Right renal pelvis (tissue), 4 donors: ENCODE data around the gene TMEM229B. TPM values are rescaled to one million over a fixed set of nuclear protein-coding genes. Genes with fewer than 3 reads are reported as not detected.

Source experiments
- DNase-seq, 4 donors: peaks; one replicate each; pipeline ENCODE4 v3.0.0-alpha.2; 2013; ENCODE audit warnings: low read depth in 4 of 4, low spot score in 3 of 4, missing footprints in 1 of 4
- polyA plus RNA-seq, 4 donors: library from polyadenylated mRNA; unstranded; fragments of 120-200 nt; gene quantifications; one replicate each; pipeline ENCODE4 v1.2.1, GENCODE V29; 2013; ENCODE audit not compliant: insufficient read length in 4 of 4

TMEM229B gene
- 1 to 10 TPM; 2.5 to 3.9 (median 2.8) TPM for polyA plus RNA-seq

GRCh38 chr14:67487937-67488893, at the start of gene TMEM229B:
TSS of gene TMEM229B (minus strand) at chr14:67488721. CDS start at chr14:67473923, 14,798 bp downstream.
- DNase-seq: no peak

- DNase-seq: no peak
These were observed 49.2 kb upstream of the TMEM229B start for GRCh38 chr14:67537736-67538135.

- no peak for DNase-seq
These were observed 47.6 kb upstream of the TMEM229B start for GRCh38 chr14:67536087-67536486.

- no peak for DNase-seq
These were observed 45.2 kb upstream of the TMEM229B start for GRCh38 chr14:67533754-67534085.

- DNase-seq: peak in 2 of 4 donors; percentile 50 to 65
These were observed 44.7 kb upstream of the TMEM229B start, which contains the start of gene PLEKHH1 for GRCh38 chr14:67532998-67533753. TSS of gene PLEKHH1 (plus strand) at chr14:67533290. CDS start at chr14:67541868, 8,578 bp downstream.

GRCh38 chr14:67532606-67532997, 44.1 kb upstream of the TMEM229B start:
- no peak for DNase-seq

- no peak for DNase-seq
These were observed 41.7 kb upstream of the TMEM229B start for GRCh38 chr14:67529947-67530935.

- DNase-seq: no peak
These were observed 39.8 kb upstream of the TMEM229B start for GRCh38 chr14:67528276-67528675.

- no peak for DNase-seq
These were observed 39.2 kb upstream of the TMEM229B start for GRCh38 chr14:67527756-67528155.

GRCh38 chr14:67526676-67527459, 38.3 kb upstream of the TMEM229B start:
- no peak for DNase-seq

GRCh38 chr14:67526181-67526580, 37.7 kb upstream of the TMEM229B start:
- DNase-seq: no peak

- no peak for DNase-seq
These were observed 36.9 kb upstream of the TMEM229B start for GRCh38 chr14:67525389-67525788.

GRCh38 chr14:67524634-67524963, 36.1 kb upstream of the TMEM229B start:
- no peak for DNase-seq

GRCh38 chr14:67523764-67524633, 35.5 kb upstream of the TMEM229B start:
- DNase-seq: no peak

GRCh38 chr14:67522270-67522669, 33.7 kb upstream of the TMEM229B start:
- no peak for DNase-seq

- no peak for DNase-seq
These were observed 32.0 kb upstream of the TMEM229B start for GRCh38 chr14:67520482-67520881.

GRCh38 chr14:67519406-67519805, 30.9 kb upstream of the TMEM229B start:
- no peak for DNase-seq

GRCh38 chr14:67517083-67517482, 28.6 kb upstream of the TMEM229B start:
- no peak for DNase-seq

- DNase-seq: no peak
These were observed 28.2 kb upstream of the TMEM229B start for GRCh38 chr14:67516676-67517075.
